Measurements from ENCODE around the gene LRBA. TPM values are rescaled to one million over a fixed set of nuclear protein-coding genes. Genes with fewer than 3 reads are reported as not detected.

Gene LRBA
- total and polyA plus RNA-seq, 8 donors = 7.3 to 156 (median 73.9) TPM

DNA sequence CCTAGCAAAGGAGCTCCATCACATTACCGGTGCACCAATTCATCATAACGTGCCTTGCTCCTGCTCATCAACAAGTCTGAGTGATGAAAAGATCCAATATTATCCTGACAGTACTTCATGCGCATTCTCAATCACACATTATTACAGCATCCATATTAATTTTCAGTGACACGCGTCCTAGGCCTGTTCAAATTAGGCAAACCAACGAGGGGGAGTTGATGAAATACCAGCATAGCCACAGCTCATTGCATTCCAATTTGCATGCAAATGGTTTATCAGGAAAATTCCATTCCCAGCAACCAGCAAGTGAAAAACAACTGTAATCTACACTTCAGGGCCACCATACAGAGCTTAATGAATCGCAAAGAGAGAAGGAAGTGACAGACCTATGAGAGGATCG is 699.9 kb downstream of the LRBA start:
- DNase-seq = no peak
- H3K27ac ChIP-seq = no peak overlapping the region
- H3K36me3 ChIP-seq = peaks cover 0 to 14% (median 2%) of the 10 kb centered on the region in 4 donors
- intact Hi-C loops (cut with DNase I; ENCODE audit: low total_unique reads) = no loop called here
- no peaks in the 10 kb centered on the region for H3K9me3 ChIP-seq
- TF ChIP-seq POLR2AphosphoS5 (IDR thresholded peaks at IDR 0.05) = no peak
- no peak for TF ChIP-seq POLR2A (IDR thresholded peaks at IDR 0.05)
- TF ChIP-seq, protein P1, sequence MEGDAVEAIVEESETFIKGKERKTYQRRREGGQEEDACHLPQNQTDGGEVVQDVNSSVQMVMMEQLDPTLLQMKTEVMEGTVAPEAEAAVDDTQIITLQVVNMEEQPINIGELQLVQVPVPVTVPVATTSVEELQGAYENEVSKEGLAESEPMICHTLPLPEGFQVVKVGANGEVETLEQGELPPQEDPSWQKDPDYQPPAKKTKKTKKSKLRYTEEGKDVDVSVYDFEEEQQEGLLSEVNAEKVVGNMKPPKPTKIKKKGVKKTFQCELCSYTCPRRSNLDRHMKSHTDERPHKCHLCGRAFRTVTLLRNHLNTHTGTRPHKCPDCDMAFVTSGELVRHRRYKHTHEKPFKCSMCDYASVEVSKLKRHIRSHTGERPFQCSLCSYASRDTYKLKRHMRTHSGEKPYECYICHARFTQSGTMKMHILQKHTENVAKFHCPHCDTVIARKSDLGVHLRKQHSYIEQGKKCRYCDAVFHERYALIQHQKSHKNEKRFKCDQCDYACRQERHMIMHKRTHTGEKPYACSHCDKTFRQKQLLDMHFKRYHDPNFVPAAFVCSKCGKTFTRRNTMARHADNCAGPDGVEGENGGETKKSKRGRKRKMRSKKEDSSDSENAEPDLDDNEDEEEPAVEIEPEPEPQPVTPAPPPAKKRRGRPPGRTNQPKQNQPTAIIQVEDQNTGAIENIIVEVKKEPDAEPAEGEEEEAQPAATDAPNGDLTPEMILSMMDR (IDR thresholded peaks at IDR 0.05) = no peak
- TF ChIP-seq EP300 (IDR thresholded peaks at IDR 0.05) = no peak
- H3K27me3 ChIP-seq = no peaks in the 10 kb centered on the region
- WGBS, 5 donors = 82 to 90% (median 85%) methylated on average over 8 of the region's 8 CpGs
- no peaks in the 10 kb centered on the region for H3K4me1 ChIP-seq
- no peak overlapping the region for H3K4me3 ChIP-seq

DNA sequence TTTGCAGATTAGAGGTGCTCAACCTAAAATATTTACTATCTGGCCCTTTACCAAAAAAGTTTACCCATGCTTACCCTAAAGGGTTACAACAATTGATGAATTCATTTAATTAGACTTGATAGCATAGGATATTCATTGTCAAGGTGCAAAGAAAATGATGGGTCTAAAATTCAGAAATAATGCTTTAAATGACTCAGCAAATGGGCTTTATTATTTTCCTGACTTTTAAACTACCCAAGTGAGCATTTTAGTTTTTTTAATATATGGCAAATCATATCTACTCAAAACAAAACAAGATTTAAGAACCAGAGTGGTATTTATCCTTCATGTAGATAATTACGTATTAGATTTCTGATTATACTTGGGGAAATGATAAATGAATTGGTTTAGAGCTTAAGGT is 701.1 kb downstream of the LRBA start:
- intact Hi-C loops (cut with DNase I; ENCODE audit: low total_unique reads) = no loop called here
- H3K4me3 ChIP-seq = no peak overlapping the region

DNA sequence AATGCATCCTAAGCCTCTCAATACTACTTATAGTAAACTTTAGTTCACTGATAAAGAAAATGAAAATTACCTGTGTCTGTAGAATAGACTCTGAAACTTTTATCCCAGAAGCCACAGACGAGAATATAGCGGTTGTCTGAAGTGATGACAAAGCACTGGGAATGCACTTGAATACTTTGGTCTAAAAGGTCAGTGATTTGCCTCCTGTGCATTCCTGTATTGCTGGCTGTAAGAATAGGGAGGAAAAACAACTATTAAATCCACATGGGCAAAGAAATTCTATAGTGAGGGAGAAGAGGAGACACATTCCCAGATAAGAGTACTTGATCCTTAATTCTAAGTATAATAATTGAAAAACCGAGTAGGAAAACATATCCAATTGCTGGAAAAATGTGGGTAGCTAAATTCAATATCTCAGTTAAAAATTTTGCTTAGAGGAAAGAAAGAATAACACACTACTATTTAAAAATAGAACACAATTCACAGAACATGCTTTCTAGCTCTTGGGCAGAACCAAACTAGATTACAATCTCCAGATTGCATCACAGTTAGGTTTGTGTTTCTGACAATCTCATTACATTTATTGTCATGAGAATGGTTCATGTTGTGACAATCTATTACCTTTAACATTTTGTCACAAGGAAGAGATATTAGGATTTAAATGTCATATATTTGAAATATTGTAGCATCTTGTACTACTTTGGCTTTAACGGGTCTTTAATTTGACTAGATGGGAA is 704.8 kb downstream of the LRBA start:
- H3K27ac ChIP-seq = no peak overlapping the region
- no peak for DNase-seq
- 79 to 89% (median 87%) methylated on average over 4 of the region's 4 CpGs for WGBS, 5 donors
- H3K4me3 ChIP-seq = no peak overlapping the region
- no peaks in the 10 kb centered on the region for H3K27me3 ChIP-seq
- TF ChIP-seq POLR2AphosphoS5 (IDR thresholded peaks at IDR 0.05) (no peak), EP300 (IDR thresholded peaks at IDR 0.05) (no peak), POLR2A (IDR thresholded peaks at IDR 0.05) (no peak)
- TF ChIP-seq, protein P1 (IDR thresholded peaks at IDR 0.05) = no peak
- H3K4me1 ChIP-seq = peaks cover 0 to 7% (median 3%) of the 10 kb centered on the region in 4 donors
- intact Hi-C loops (cut with DNase I; ENCODE audit: low total_unique reads) = no loop called here
- no peaks in the 10 kb centered on the region for H3K9me3 ChIP-seq
- peaks cover 0 to 27% (median 14%) of the 10 kb centered on the region in 4 donors for H3K36me3 ChIP-seq

More for the DNA sequence above, 701.1 kb downstream of the LRBA start:
- TF ChIP-seq POLR2AphosphoS5 (IDR thresholded peaks at IDR 0.05) (no peak), POLR2A (IDR thresholded peaks at IDR 0.05) (no peak), EP300 (IDR thresholded peaks at IDR 0.05) (no peak)
- TF ChIP-seq, protein P1 (IDR thresholded peaks at IDR 0.05) = no peak
- Histone ChIP-seq H3K27ac (no peak overlapping the region), H3K36me3 (peaks cover 0 to 19% (median 11%) of the 10 kb centered on the region in 4 donors), H3K4me1 (no peaks in the 10 kb centered on the region), H3K27me3 (no peaks in the 10 kb centered on the region), H3K9me3 (no peaks in the 10 kb centered on the region)
- DNase-seq = no peak
- WGBS, 5 donors = 47 to 73% (median 70%) methylated on average over 1 of the region's 1 CpG

DNA sequence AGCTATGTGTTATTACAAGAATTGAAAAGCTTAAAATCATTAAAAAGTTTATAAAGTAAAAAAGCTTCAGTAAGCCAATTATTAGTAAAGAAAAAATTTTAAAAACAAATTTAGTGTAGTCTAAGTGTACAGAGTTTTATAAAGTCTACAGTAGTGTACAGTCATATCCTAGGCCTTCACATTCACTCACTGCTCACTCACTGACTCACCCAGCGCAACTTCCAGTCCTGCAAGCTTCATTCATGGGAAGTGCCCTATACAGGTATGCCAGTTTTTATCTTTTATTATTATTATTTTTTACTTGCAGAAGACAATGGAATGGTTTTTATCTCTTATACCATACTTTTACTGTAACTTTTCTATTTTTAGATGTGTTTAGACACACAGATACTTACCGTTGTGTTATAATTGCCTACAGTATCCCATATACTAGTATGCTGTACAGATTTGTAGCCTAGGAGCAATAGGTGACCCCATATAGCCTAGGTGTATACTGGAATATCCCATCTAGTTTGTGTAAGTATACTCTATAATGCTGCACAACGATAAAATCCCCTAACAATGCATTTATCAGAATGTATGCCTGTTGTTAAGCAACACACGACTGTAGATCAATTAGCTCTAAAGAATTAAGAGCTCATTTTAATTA is 706.1 kb downstream of the LRBA start:
- Histone ChIP-seq H3K36me3 (peaks cover 0 to 23% (median 12%) of the 10 kb centered on the region in 4 donors), H3K9me3 (no peaks in the 10 kb centered on the region), H3K4me3 (no peak overlapping the region), H3K4me1 (peaks cover 0 to 7% (median 3%) of the 10 kb centered on the region in 4 donors), H3K27ac (no peak overlapping the region), H3K27me3 (no peaks in the 10 kb centered on the region)
- DNase-seq = no peak
- no peak for TF ChIP-seq POLR2A (IDR thresholded peaks at IDR 0.05)
- no peak for TF ChIP-seq POLR2AphosphoS5 (IDR thresholded peaks at IDR 0.05)
- TF ChIP-seq EP300 (IDR thresholded peaks at IDR 0.05) = no peak
- TF ChIP-seq, protein P1 (IDR thresholded peaks at IDR 0.05) = no peak
- intact Hi-C loops (cut with DNase I; ENCODE audit: low total_unique reads) = no loop called here
- 92 to 98% (median 94%) methylated on average over 4 of the region's 4 CpGs for WGBS, 5 donors

All from stomach (tissue), 9 donors.